H1 (cell line): ENCODE data around the gene ZBTB2. TPM values are rescaled to one million over a fixed set of nuclear protein-coding genes. Genes with fewer than 3 reads are reported as not detected.

ENCODE experiments used
- CTCF ChIA-PET: fragments of 300-600 bp; sonication (Branson Sonifier 250); formaldehyde crosslinking; loops from one replicate; lab custom pipeline; 2021; ENCODE audit not compliant: partially characterized antibody; lab: Charles Lee
- POLR2A ChIA-PET: fragments of 300-600 bp; sonication (Branson Sonifier 250); formaldehyde crosslinking; loops from one replicate; lab custom pipeline; 2021; ENCODE audit warnings: inconsistent platforms; ENCODE audit not compliant: partially characterized antibody; lab: Charles Lee
- DNase-seq, 2 experiments: peaks; one replicate each; pipeline versions ENCODE4 v3.0.0 to v3.0.0-alpha.2; 2010 to 2022; ENCODE audit warnings: low spot score in 2 of 2, low read depth in 1 of 2, mixed read lengths in 1 of 2
- FAIRE-seq: peaks from 2 replicates; lab custom pipeline; 2011; peaks lifted over from hg19 to GRCh38; lab: Jason Lieb, UNC
- H2AFZ ChIP-seq: 2 replicates; pipeline ENCODE4 v1.8.1; 2012; ENCODE audit warnings: low read length, inconsistent platforms
- H2AK5ac ChIP-seq: 2 replicates; pipeline ENCODE4 v1.6.1; 2013; ENCODE audit warnings: low read depth, low read length
- H2BK120ac ChIP-seq: replicated peaks from 2 replicates; pipeline ENCODE3; 2013; ENCODE audit warnings: low read depth, low read length, inconsistent platforms
- H2BK12ac ChIP-seq: 2 replicates; pipeline ENCODE4 v1.6.1; 2013; ENCODE audit warnings: low read depth, low read length
- H2BK15ac ChIP-seq: 2 replicates; pipeline ENCODE4 v1.6.1; 2013; ENCODE audit warnings: low read length
- H2BK20ac ChIP-seq: 2 replicates; pipeline ENCODE4 v1.6.1; 2013; ENCODE audit warnings: low read length
- H2BK5ac ChIP-seq: 2 replicates; pipeline ENCODE4 v1.6.1; 2013; ENCODE audit warnings: low read depth, low read length
- H3K14ac ChIP-seq: 2 replicates; pipeline ENCODE4 v1.6.1; 2013; ENCODE audit warnings: inconsistent platforms; ENCODE audit not compliant: insufficient read length
- H3K18ac ChIP-seq: 2 replicates; pipeline ENCODE4 v1.6.1; 2013; ENCODE audit warnings: low read length; ENCODE audit errors: extremely low read depth
- H3K23ac ChIP-seq: 2 replicates; pipeline ENCODE4 v1.6.1; 2013; ENCODE audit warnings: inconsistent platforms; ENCODE audit not compliant: insufficient read length
- H3K23me2 ChIP-seq: 2 replicates; pipeline ENCODE4 v1.6.1; 2013; ENCODE audit warnings: low read depth, low read length
- H3K27ac ChIP-seq: 2 replicates; pipeline ENCODE4 v1.6.1; 2011; ENCODE audit warnings: low read depth, low read length, inconsistent platforms
- H3K27me3 ChIP-seq, 4 experiments: replicated peaks in 1 of 4; 1 replicate in 1 of 4; 2 replicates in 3 of 4; pipeline versions ENCODE4 v1.6.1 to v1.8.1; 2011 to 2013; ENCODE audit warnings: low read length in 3 of 4, mild to moderate bottlenecking in 3 of 4, inconsistent platforms in 2 of 4, mixed read lengths in 2 of 4, moderate library complexity in 1 of 4; ENCODE audit not compliant: control insufficient read depth in 3 of 4, insufficient read depth in 3 of 4; ENCODE audit errors: extremely low read depth in 1 of 4
- H3K36me3 ChIP-seq, 4 experiments: 2 replicates each; pipeline versions ENCODE4 v1.6.1 to v1.8.1; 2011 to 2013; ENCODE audit warnings: mild to moderate bottlenecking in 4 of 4, low read length in 3 of 4, moderate library complexity in 2 of 4, control low read depth in 1 of 4, inconsistent platforms in 1 of 4; ENCODE audit not compliant: insufficient read depth in 4 of 4, control insufficient read depth in 2 of 4
- H3K4ac ChIP-seq: replicated peaks from 2 replicates; pipeline ENCODE3; 2013; ENCODE audit warnings: low read length, low read depth, mixed read lengths, inconsistent platforms; ENCODE audit not compliant: insufficient read length
- H3K4me1 ChIP-seq, 4 experiments: replicated peaks in 1 of 4; 1 replicate in 1 of 4; 2 replicates in 3 of 4; pipeline versions ENCODE4 v1.6.1 to v1.8.1; 2011 to 2013; ENCODE audit warnings: low read length in 3 of 4, inconsistent platforms in 2 of 4, mixed read lengths in 1 of 4; ENCODE audit not compliant: insufficient read depth in 4 of 4, control insufficient read depth in 3 of 4
- H3K4me2 ChIP-seq, 2 experiments: 2 replicates each; pipeline versions ENCODE4 v1.6.1 to v1.8.1; 2011 to 2013; ENCODE audit warnings: low read depth in 2 of 2, low read length in 2 of 2, control low read depth in 1 of 2, inconsistent platforms in 1 of 2, mild to moderate bottlenecking in 1 of 2; ENCODE audit not compliant: insufficient read depth in 1 of 2
- H3K4me3 ChIP-seq, 4 experiments: fragments of 200-600, 300-600 bp in 1 of 4; sonication (generic), shearing (Covaris generic), sonication (Bioruptor Twin) in 1 of 4; 2 replicates each; pipeline versions ENCODE4 v1.5.1 to v1.8.1; 2011 to 2016; ENCODE audit warnings: low read length in 4 of 4, low read depth in 3 of 4, control low read depth in 2 of 4, inconsistent platforms in 2 of 4, mild to moderate bottlenecking in 2 of 4, mixed read lengths in 1 of 4, moderate library complexity in 1 of 4; ENCODE audit not compliant: insufficient read depth in 2 of 4; ENCODE audit errors: extremely low read depth in 1 of 4
- H3K56ac ChIP-seq: replicated peaks from 2 replicates; pipeline ENCODE3; 2013; ENCODE audit warnings: low read depth, mild to moderate bottlenecking, mixed read lengths, low read length, inconsistent platforms; ENCODE audit not compliant: insufficient read length
- H3K79me1 ChIP-seq: 2 replicates; pipeline ENCODE4 v1.6.1; 2013; ENCODE audit warnings: low read depth, low read length, control low read depth
- H3K79me2 ChIP-seq, 2 experiments: 2 replicates each; pipeline versions ENCODE4 v1.6.1 to v1.8.1; 2012 to 2013; ENCODE audit warnings: low read length in 2 of 2, mild to moderate bottlenecking in 2 of 2, inconsistent platforms in 1 of 2; ENCODE audit not compliant: insufficient read depth in 2 of 2, control insufficient read depth in 1 of 2
- H3K9ac ChIP-seq, 4 experiments: replicated peaks in 1 of 4; 1 replicate in 1 of 4; 2 replicates in 3 of 4; pipeline versions ENCODE4 v1.6.1 to v1.8.1; 2011 to 2013; ENCODE audit warnings: low read depth in 3 of 4, low read length in 3 of 4, control low read depth in 2 of 4, mild to moderate bottlenecking in 2 of 4, moderate library complexity in 2 of 4, inconsistent platforms in 1 of 4; ENCODE audit errors: extremely low read depth in 1 of 4
- H3K9me3 ChIP-seq, 2 experiments: 2 replicates each; pipeline versions ENCODE4 v1.6.1 to v1.8.1; 2012 to 2013; ENCODE audit warnings: mild to moderate bottlenecking in 2 of 2, moderate library complexity in 2 of 2, control low read depth in 1 of 2, inconsistent platforms in 1 of 2, low read depth in 1 of 2, low read length in 1 of 2, mixed read lengths in 1 of 2; ENCODE audit not compliant: insufficient read depth in 2 of 2
- H4K20me1 ChIP-seq, 2 experiments: replicated peaks in 1 of 2; 2 replicates each; pipeline versions ENCODE3 to v1.8.1; 2011 to 2013; ENCODE audit warnings: inconsistent platforms in 2 of 2, low read length in 2 of 2, mild to moderate bottlenecking in 1 of 2; ENCODE audit not compliant: insufficient read depth in 2 of 2, control insufficient read depth in 1 of 2
- H4K5ac ChIP-seq: 2 replicates; pipeline ENCODE4 v1.6.1; 2013; ENCODE audit warnings: low read length, low read depth, mixed read lengths, inconsistent platforms; ENCODE audit not compliant: insufficient read length
- H4K8ac ChIP-seq: 2 replicates; pipeline ENCODE4 v1.8.0; 2013; ENCODE audit warnings: mild to moderate bottlenecking, moderate library complexity, low read length, inconsistent platforms; ENCODE audit not compliant: insufficient read depth; ENCODE audit errors: extremely low read depth
- H4K91ac ChIP-seq: replicated peaks from 2 replicates; pipeline ENCODE3; 2013; ENCODE audit warnings: low read length, mixed read lengths, inconsistent platforms; ENCODE audit not compliant: insufficient read length
- BACH1 ChIP-seq: IDR thresholded peaks from 2 replicates; pipeline ENCODE4 v1.6.1; 2012; ENCODE audit warnings: low read length, improper control_type of control experiment
- CTBP2 ChIP-seq: IDR thresholded peaks from 2 replicates; pipeline ENCODE4 v1.7.0; 2011; ENCODE audit warnings: borderline replicate concordance, mild to moderate bottlenecking, moderate library complexity, mixed read lengths, low read length; ENCODE audit not compliant: insufficient read depth, insufficient read length
- EGR1 ChIP-seq: IDR thresholded peaks from 2 replicates; pipeline ENCODE4 v1.6.1; 2011; ENCODE audit warnings: low read depth, low read length, borderline replicate concordance
- FOSL1 ChIP-seq: IDR thresholded peaks from 2 replicates; pipeline ENCODE4 v1.6.1; 2011; ENCODE audit warnings: mild to moderate bottlenecking, low read depth, low read length, moderate library complexity; ENCODE audit not compliant: insufficient read depth
- GABPA ChIP-seq: IDR thresholded peaks from 2 replicates; pipeline ENCODE4 v1.6.1; 2011; ENCODE audit warnings: mild to moderate bottlenecking, low read length, moderate library complexity, borderline replicate concordance; ENCODE audit not compliant: insufficient read depth
- RBBP5 ChIP-seq: IDR thresholded peaks from 2 replicates; pipeline ENCODE4 v1.7.1; 2012; ENCODE audit warnings: low read depth, mild to moderate bottlenecking, inconsistent platforms, low read length, moderate library complexity, borderline replicate concordance
- SUZ12 ChIP-seq: fragments of 200-600 bp; sonication (generic); IDR thresholded peaks from 2 replicates; pipeline ENCODE4 v1.6.1; 2012; ENCODE audit warnings: mild to moderate bottlenecking, inconsistent platforms, low read length, moderate library complexity, mixed read lengths
- WGBS, 2 experiments: shearing (Covaris generic) in 1 of 2; methylation state at CpG; one replicate each; pipeline versions ENCODE4 v1.1.6 to v1.1.7; 2013 to 2015; ENCODE audit warnings: low lambda C conversion rate in 2 of 2, mixed read lengths in 2 of 2, inconsistent platforms in 1 of 2, low coverage in 1 of 2, missing lambda C conversion rate in 1 of 2; ENCODE audit not compliant: insufficient replicate concordance in 2 of 2, insufficient coverage in 1 of 2, insufficient read length in 1 of 2; ENCODE audit errors: extremely low coverage in 1 of 2, missing lambda C conversion rate in 1 of 2; 5-methylcytosine and 5-hydroxymethylcytosine counted together
- polyA plus RNA-seq, 7 experiments: library from polyadenylated mRNA; depleted of rRNA in 3 of 7; stranded (reverse) in 5 of 7; unstranded in 2 of 7; fragments of >200 nt in 5 of 7; fragments of 200-250 nt in 2 of 7; gene quantifications; 1 replicate in 5 of 7; 2 replicates in 1 of 7; 4 replicates in 1 of 7; pipeline versions ENCODE4 v1.2.1 to v1.2.3, GENCODE V29; 2011 to 2013; ENCODE audit warnings: missing spikeins in 2 of 7, mixed read lengths in 2 of 7
- total RNA-seq: library from RNA; stranded (reverse); fragmentation: NEBNext Ultra II Directional; extraction: Animal tissue kit (Norgen Biotek cat#: 25700); gene quantifications from 2 replicates; pipeline ENCODE4 v1.2.1, GENCODE V29; 2021

Gene ZBTB2
- total and polyA plus RNA-seq, 2 of the 8 experiments (the other 6 are each of a cell fraction or from before 2014, with no cell fraction given): 16.1 to 23.7 TPM

DNA sequence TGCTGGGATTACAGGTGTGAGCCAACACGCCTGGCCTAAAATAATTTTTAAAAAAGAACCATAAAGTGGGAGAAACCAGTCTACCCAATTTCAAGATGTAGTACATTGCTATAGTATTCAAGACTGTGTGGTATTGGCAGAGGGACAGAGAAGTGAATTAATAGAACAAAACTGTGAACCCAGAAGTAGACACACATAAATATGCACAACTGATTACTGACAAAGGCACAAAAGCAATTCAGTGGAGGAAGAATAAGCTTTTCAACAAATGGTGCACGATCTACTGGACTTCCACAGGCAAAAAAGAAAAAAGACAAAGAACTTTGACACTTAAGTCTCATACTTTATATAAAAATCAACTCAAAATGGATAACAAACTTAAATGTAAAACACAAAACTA is 15.5 kb downstream of the ZBTB2 start:
- H3K9ac ChIP-seq: no peak overlapping the region
- H2BK120ac ChIP-seq: no peak overlapping the region
- no peaks in the 10 kb centered on the region for H3K9me3 ChIP-seq
- H3K14ac ChIP-seq: no peak overlapping the region
- no peak overlapping the region for H2BK12ac ChIP-seq
- H3K27me3 ChIP-seq: no peaks in the 10 kb centered on the region
- FAIRE-seq: no peak
- no peak overlapping the region for H2AFZ ChIP-seq
- DNase-seq: no peak
- no peak overlapping the region for H2BK15ac ChIP-seq
- 85% methylated on average over 2 of the region's 2 CpGs; no CpG with 5 or more reads in 1 of the 2 experiments for WGBS, 2 experiments
- POLR2A ChIA-PET: interaction anchor here (1.2 to 3.4 kb wide), 2 partner anchors 11 to 14 kb away, joined by 3 to 16 read pairs; no protein-coding TSS in a partner anchor
- H3K79me2 ChIP-seq: peaks cover 4 to 68% of the 10 kb centered on the region in 2 experiments; a peak in 3 of 4 replicates
- no peak overlapping the region for H3K56ac ChIP-seq
- H3K18ac ChIP-seq: no peak overlapping the region
- H3K79me1 ChIP-seq: peaks cover 7% of the 10 kb centered on the region
- no peak overlapping the region for H2BK20ac ChIP-seq
- no peak overlapping the region for H4K91ac ChIP-seq
- no peak overlapping the region for H3K27ac ChIP-seq
- no peaks in the 10 kb centered on the region for H3K23me2 ChIP-seq
- H3K4me2 ChIP-seq: no peak overlapping the region
- H3K4me1 ChIP-seq: peaks cover 0 to 9% (median 4%) of the 10 kb centered on the region in 4 experiments; a peak in 5 of 7 replicates
- H3K4me3 ChIP-seq: no peak overlapping the region
- peaks cover 0 to 11% (median 0%) of the 10 kb centered on the region in 4 experiments; a peak in 4 of 8 replicates for H3K36me3 ChIP-seq
- no peak overlapping the region for H2AK5ac ChIP-seq
- TF ChIP-seq RBBP5 (no peak), BACH1 (no peak), FOSL1 (no peak), SUZ12 (no peak), CTBP2 (no peak), GABPA (no peak), EGR1 (no peak)
- no peak overlapping the region for H3K4ac ChIP-seq
- H2BK5ac ChIP-seq: no peak overlapping the region
- H4K5ac ChIP-seq: no peak overlapping the region
- H4K20me1 ChIP-seq: peaks cover 0 to 3% of the 10 kb centered on the region in 2 experiments
- CTCF ChIA-PET: no interaction called here
- H3K23ac ChIP-seq: no peak overlapping the region
- H4K8ac ChIP-seq: no peak overlapping the region
